H1 (cell line): ENCODE data around the gene CDYL. TPM values are rescaled to one million over a fixed set of nuclear protein-coding genes. Genes with fewer than 3 reads are reported as not detected.

Experiments used
- CHD2 ChIP-seq: IDR thresholded peaks from 2 replicates; pipeline ENCODE4 v1.6.1; 2012; ENCODE audit warnings: low read length, improper control_type of control experiment
- CHD7 ChIP-seq: fragments of 300-600 bp; sonication (generic); IDR thresholded peaks from 2 replicates; pipeline ENCODE4 v1.7.1; 2012; ENCODE audit warnings: low read length, moderate library complexity, mild to moderate bottlenecking, inconsistent platforms; ENCODE audit not compliant: insufficient replicate concordance
- HDAC6 ChIP-seq: IDR thresholded peaks from one replicate; pipeline ENCODE4 v1.7.1; 2012; ENCODE audit warnings: low read depth, mild to moderate bottlenecking, inconsistent platforms, low read length, moderate library complexity
- JUN ChIP-seq: IDR thresholded peaks from 2 replicates; pipeline ENCODE4 v1.6.1; 2011; ENCODE audit warnings: low read depth, mild to moderate bottlenecking, improper control_type of control experiment, low read length
- JUND ChIP-seq: IDR thresholded peaks from 2 replicates; pipeline ENCODE4 v1.6.1; 2011; ENCODE audit warnings: mild to moderate bottlenecking, improper control_type of control experiment, low read length
- SIN3A ChIP-seq, 2 experiments: IDR thresholded peaks in 1 of 2; conservative IDR thresholded peaks in 1 of 2; 2 replicates each; pipeline ENCODE4 v1.6.1; 2011 to 2012; ENCODE audit warnings: low read length in 2 of 2, improper control_type of control experiment in 1 of 2, low read depth in 1 of 2, mild to moderate bottlenecking in 1 of 2
- SIX5 ChIP-seq: IDR thresholded peaks from 2 replicates; pipeline ENCODE4 v1.6.1; 2011; ENCODE audit warnings: mild to moderate bottlenecking, low read depth, low read length
- polyA plus RNA-seq, 7 experiments: library from polyadenylated mRNA; depleted of rRNA in 3 of 7; stranded (reverse) in 5 of 7; unstranded in 2 of 7; fragments of >200 nt in 5 of 7; fragments of 200-250 nt in 2 of 7; gene quantifications; 1 replicate in 5 of 7; 2 replicates in 1 of 7; 4 replicates in 1 of 7; pipeline versions ENCODE4 v1.2.1 to v1.2.3, GENCODE V29; 2011 to 2013; ENCODE audit warnings: missing spikeins in 2 of 7, mixed read lengths in 2 of 7
- total RNA-seq: library from RNA; stranded (reverse); fragmentation: NEBNext Ultra II Directional; extraction: Animal tissue kit (Norgen Biotek cat#: 25700); gene quantifications from 2 replicates; pipeline ENCODE4 v1.2.1, GENCODE V29; 2021
- TF ChIP-seq, protein P1 (sequence below): IDR thresholded peaks from 2 replicates; pipeline ENCODE4 v1.6.1; 2012; ENCODE audit warnings: low read length, inconsistent platforms

CDYL gene
- total and polyA plus RNA-seq, 2 of the 8 experiments (the other 6 are each of a cell fraction or from before 2014, with no cell fraction given): 56.4 to 119 TPM

- no peak for TF ChIP-seq SIN3A (conservative IDR thresholded peaks at IDR 0.05 in 1 of 2, IDR thresholded peaks at IDR 0.05 in 1 of 2; ENCODE audit: low read depth in 1 of 2, low read length in 2 of 2)
- no peak for TF ChIP-seq SIX5
- TF ChIP-seq CHD7: no peak
- TF ChIP-seq JUND: no peak
- TF ChIP-seq JUN: no peak
- TF ChIP-seq CHD2: no peak
- TF ChIP-seq, protein P1, sequence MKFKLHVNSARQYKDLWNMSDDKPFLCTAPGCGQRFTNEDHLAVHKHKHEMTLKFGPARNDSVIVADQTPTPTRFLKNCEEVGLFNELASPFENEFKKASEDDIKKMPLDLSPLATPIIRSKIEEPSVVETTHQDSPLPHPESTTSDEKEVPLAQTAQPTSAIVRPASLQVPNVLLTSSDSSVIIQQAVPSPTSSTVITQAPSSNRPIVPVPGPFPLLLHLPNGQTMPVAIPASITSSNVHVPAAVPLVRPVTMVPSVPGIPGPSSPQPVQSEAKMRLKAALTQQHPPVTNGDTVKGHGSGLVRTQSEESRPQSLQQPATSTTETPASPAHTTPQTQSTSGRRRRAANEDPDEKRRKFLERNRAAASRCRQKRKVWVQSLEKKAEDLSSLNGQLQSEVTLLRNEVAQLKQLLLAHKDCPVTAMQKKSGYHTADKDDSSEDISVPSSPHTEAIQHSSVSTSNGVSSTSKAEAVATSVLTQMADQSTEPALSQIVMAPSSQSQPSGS: no peak
- no peak for TF ChIP-seq HDAC6
These were observed 52.0 kb downstream of the CDYL start (continued) for GRCh38 chr6:4828187-4828698.
